Neural progenitor cell (in vitro differentiated cells): ENCODE data around the gene SOST. TPM values are rescaled to one million over a fixed set of nuclear protein-coding genes. Genes with fewer than 3 reads are reported as not detected.

Experiments
- DNase-seq: peaks from one replicate; pipeline ENCODE4 v3.0.0-alpha.2; 2016; ENCODE audit warnings: low spot score
- H2AFZ ChIP-seq: fragments of 200-600 bp; sonication (generic); replicated peaks from 2 replicates; pipeline ENCODE4 v1.6.1; 2016; ENCODE audit warnings: antibody characterized with exemption
- H3F3A ChIP-seq: fragments of 200-600 bp; sonication (generic); 2 replicates; pipeline ENCODE4 v1.6.1; 2016; ENCODE audit warnings: antibody characterized with exemption, low read depth
- H3K27ac ChIP-seq: fragments of 200-600 bp; sonication (generic); 2 replicates; pipeline ENCODE4 v1.5.1; 2016; ENCODE audit warnings: mild to moderate bottlenecking
- H3K27me3 ChIP-seq: fragments of 200-600 bp; sonication (generic); 2 replicates; pipeline ENCODE4 v1.6.1; 2016; ENCODE audit warnings: mild to moderate bottlenecking, moderate library complexity
- H3K36me3 ChIP-seq: fragments of 200-600 bp; sonication (generic); 2 replicates; pipeline ENCODE4 v1.5.1; 2016
- H3K4me1 ChIP-seq: fragments of 200-600 bp; sonication (generic); 2 replicates; pipeline ENCODE4 v1.6.1; 2016; ENCODE audit warnings: mixed run types
- H3K4me2 ChIP-seq: fragments of 200-600 bp; sonication (generic); 2 replicates; pipeline ENCODE4 v1.6.1; 2016
- H3K4me3 ChIP-seq: fragments of 200-600 bp; sonication (generic); 2 replicates; pipeline ENCODE4 v1.5.1; 2016
- H3K79me2 ChIP-seq: fragments of 200-600 bp; sonication (generic); 2 replicates; pipeline ENCODE4 v1.6.1; 2016; ENCODE audit warnings: low read depth
- H3K9ac ChIP-seq: fragments of 200-600 bp; sonication (generic); 2 replicates; pipeline ENCODE4 v1.6.1; 2016
- H3K9me3 ChIP-seq: fragments of 200-600 bp; sonication (generic); 2 replicates; pipeline ENCODE4 v1.5.1; 2016; ENCODE audit warnings: low read depth
- H4K20me1 ChIP-seq: fragments of 200-600 bp; sonication (generic); 2 replicates; pipeline ENCODE4 v1.6.1; 2016; ENCODE audit warnings: low read depth
- H3K27ac Mint-ChIP-seq: 3 replicates; pipeline ENCODE4 v1.8.0; 2021; ENCODE audit warnings: mixed read lengths
- H3K27me3 Mint-ChIP-seq: 2 replicates; pipeline ENCODE4 v1.8.0; 2022; ENCODE audit warnings: low read depth, mild to moderate bottlenecking, inconsistent platforms, moderate library complexity, mixed read lengths; ENCODE audit not compliant: insufficient read depth
- H3K36me3 Mint-ChIP-seq: 3 replicates; pipeline ENCODE4 v1.8.0; 2021; ENCODE audit warnings: mixed read lengths
- H3K4me1 Mint-ChIP-seq: 3 replicates; pipeline ENCODE4 v1.8.0; 2021; ENCODE audit warnings: mixed read lengths
- H3K4me3 Mint-ChIP-seq: 3 replicates; pipeline ENCODE4 v1.8.0; 2021; ENCODE audit warnings: mild to moderate bottlenecking, moderate library complexity, mixed read lengths
- H3K9me3 Mint-ChIP-seq: 3 replicates; pipeline ENCODE4 v1.8.0; 2020; ENCODE audit warnings: mixed read lengths
- EZH2 ChIP-seq: fragments of 200-600 bp; sonication (generic); IDR thresholded peaks from 2 replicates; pipeline ENCODE4 v1.6.1; 2017; ENCODE audit warnings: antibody characterized with exemption, mild to moderate bottlenecking, moderate library complexity
- EZH2phosphoT487 ChIP-seq: fragments of 200-600 bp; sonication (generic); IDR thresholded peaks from 2 replicates; pipeline ENCODE4 v1.6.1; 2017; ENCODE audit warnings: antibody characterized with exemption
- total RNA-seq: library from RNA; depleted of rRNA; stranded (reverse); fragments of >200 nt; gene quantifications from 2 replicates; pipeline ENCODE4 v1.2.3, GENCODE V29; 2015; ENCODE audit warnings: low replicate concordance
- TF ChIP-seq, protein P1 (sequence below): fragments of 200-600 bp; sonication (generic); IDR thresholded peaks from 2 replicates; pipeline ENCODE4 v1.5.1; 2017; ENCODE audit warnings: antibody characterized with exemption, mild to moderate bottlenecking

SOST gene
- total RNA-seq, 1 donor from 2014 or later = 0.06 TPM

- H3K27me3 Mint-ChIP-seq = peaks cover 6% of the 10 kb centered on the region
- H3K9ac ChIP-seq = no peak overlapping the region
- H3K79me2 ChIP-seq = peaks cover 4% of the 10 kb centered on the region
- TF ChIP-seq EZH2phosphoT487 = no peak
- TF ChIP-seq EZH2 = peak; percentile 20
- TF ChIP-seq, protein P1, sequence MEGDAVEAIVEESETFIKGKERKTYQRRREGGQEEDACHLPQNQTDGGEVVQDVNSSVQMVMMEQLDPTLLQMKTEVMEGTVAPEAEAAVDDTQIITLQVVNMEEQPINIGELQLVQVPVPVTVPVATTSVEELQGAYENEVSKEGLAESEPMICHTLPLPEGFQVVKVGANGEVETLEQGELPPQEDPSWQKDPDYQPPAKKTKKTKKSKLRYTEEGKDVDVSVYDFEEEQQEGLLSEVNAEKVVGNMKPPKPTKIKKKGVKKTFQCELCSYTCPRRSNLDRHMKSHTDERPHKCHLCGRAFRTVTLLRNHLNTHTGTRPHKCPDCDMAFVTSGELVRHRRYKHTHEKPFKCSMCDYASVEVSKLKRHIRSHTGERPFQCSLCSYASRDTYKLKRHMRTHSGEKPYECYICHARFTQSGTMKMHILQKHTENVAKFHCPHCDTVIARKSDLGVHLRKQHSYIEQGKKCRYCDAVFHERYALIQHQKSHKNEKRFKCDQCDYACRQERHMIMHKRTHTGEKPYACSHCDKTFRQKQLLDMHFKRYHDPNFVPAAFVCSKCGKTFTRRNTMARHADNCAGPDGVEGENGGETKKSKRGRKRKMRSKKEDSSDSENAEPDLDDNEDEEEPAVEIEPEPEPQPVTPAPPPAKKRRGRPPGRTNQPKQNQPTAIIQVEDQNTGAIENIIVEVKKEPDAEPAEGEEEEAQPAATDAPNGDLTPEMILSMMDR = no peak
- H3K9me3 Mint-ChIP-seq = no peaks in the 10 kb centered on the region
- no peaks in the 10 kb centered on the region for H3K9me3 ChIP-seq
- H3K4me1 Mint-ChIP-seq = peaks cover 9% of the 10 kb centered on the region
- peaks cover 3% of the 10 kb centered on the region for H3K36me3 Mint-ChIP-seq
- H3K4me3 Mint-ChIP-seq = peak overlapping the region; percentile 83
- H3K4me3 ChIP-seq = peak overlapping the region; percentile 69
- no peaks in the 10 kb centered on the region for H3K36me3 ChIP-seq
- H3F3A ChIP-seq = peaks cover 7% of the 10 kb centered on the region
- H4K20me1 ChIP-seq = peaks cover 3% of the 10 kb centered on the region
- H3K27ac ChIP-seq = no peak overlapping the region
- peak; percentile 56 for DNase-seq
- H2AFZ ChIP-seq = peak overlapping the region; percentile 76
- peak overlapping the region; percentile 83 for H3K4me2 ChIP-seq
- peaks cover 5% of the 10 kb centered on the region for H3K4me1 ChIP-seq
- peaks cover 37% of the 10 kb centered on the region for H3K27me3 ChIP-seq
- H3K27ac Mint-ChIP-seq = no peak overlapping the region
Observed at GRCh38 chr17:43779145-43780125, 20.8 kb upstream of the SOST start.

GRCh38 chr17:43778337-43779144 lies 19.9 kb upstream of the SOST start, which contains the start of gene DUSP3:
DUSP3 (minus strand) TSS chr17:43778977; CDS start chr17:43778924, 53 bp downstream.
- peaks cover 3% of the 10 kb centered on the region for H4K20me1 ChIP-seq
- TF ChIP-seq EZH2 (no peak), EZH2phosphoT487 (no peak)
- TF ChIP-seq, protein P1 = no peak
- peak within 1 kb of the TSS; percentile 93 for H3K27ac Mint-ChIP-seq
- H3K9me3 ChIP-seq = no peaks in the 10 kb centered on the region
- peak within 1 kb of the TSS; percentile 46 for H3K9ac ChIP-seq
- peak; percentile 94 for DNase-seq
- peaks cover 4% of the 10 kb centered on the region for H3K79me2 ChIP-seq
- H3K36me3 Mint-ChIP-seq = peaks cover 4% of the 10 kb centered on the region
- peaks cover 7% of the 10 kb centered on the region for H3F3A ChIP-seq
- H3K4me3 Mint-ChIP-seq = peak within 1 kb of the TSS; percentile 88
- peaks cover 37% of the 10 kb centered on the region for H3K27me3 ChIP-seq
- peaks cover 5% of the 10 kb centered on the region for H3K4me1 ChIP-seq
- peak within 1 kb of the TSS; percentile 69 for H3K4me3 ChIP-seq
- H3K9me3 Mint-ChIP-seq = no peaks in the 10 kb centered on the region
- H2AFZ ChIP-seq = peak within 1 kb of the TSS; percentile 85
- peak within 1 kb of the TSS; percentile 83 for H3K4me2 ChIP-seq
- H3K27ac ChIP-seq = peak within 1 kb of the TSS; percentile 7
- H3K4me1 Mint-ChIP-seq = peaks cover 9% of the 10 kb centered on the region
- peaks cover 4% of the 10 kb centered on the region for H3K27me3 Mint-ChIP-seq
- H3K36me3 ChIP-seq = no peaks in the 10 kb centered on the region

GRCh38 chr17:43774304-43775250 lies 16.0 kb upstream of the SOST start:
- H3F3A ChIP-seq = peaks cover 4% of the 10 kb centered on the region
- peaks cover 4% of the 10 kb centered on the region for H3K79me2 ChIP-seq
- no peak for DNase-seq
- H3K4me1 Mint-ChIP-seq = peaks cover 9% of the 10 kb centered on the region
- H3K27me3 ChIP-seq = peaks cover 7% of the 10 kb centered on the region
- H3K4me2 ChIP-seq = no peak overlapping the region
- H3K27ac ChIP-seq = no peak overlapping the region
- peaks cover 4% of the 10 kb centered on the region for H3K4me1 ChIP-seq
- H3K9me3 Mint-ChIP-seq = no peaks in the 10 kb centered on the region
- H3K36me3 ChIP-seq = no peaks in the 10 kb centered on the region
- no peaks in the 10 kb centered on the region for H3K9me3 ChIP-seq
- peaks cover 18% of the 10 kb centered on the region for H3K36me3 Mint-ChIP-seq
- H3K27ac Mint-ChIP-seq = no peak overlapping the region
- H4K20me1 ChIP-seq = peaks cover 3% of the 10 kb centered on the region
- no peak overlapping the region for H2AFZ ChIP-seq
- H3K4me3 Mint-ChIP-seq = no peak overlapping the region
- H3K4me3 ChIP-seq = no peak overlapping the region
- H3K9ac ChIP-seq = no peak overlapping the region
- TF ChIP-seq, protein P1 = no peak
- no peak for TF ChIP-seq EZH2phosphoT487
- no peak for TF ChIP-seq EZH2
- H3K27me3 Mint-ChIP-seq = peaks cover 6% of the 10 kb centered on the region
